Measurements from ENCODE around the gene CUL4A. TPM values are rescaled to one million over a fixed set of nuclear protein-coding genes. Genes with fewer than 3 reads are reported as not detected.
"Not testable (repeated sequence)": the region's sequence is repeated elsewhere in the genome, so short reads cannot be mapped to it uniquely, and the experiment has no call there.

CUL4A gene
- total RNA-seq, 1 experiment from 2014 or later, result 184 TPM

DNA sequence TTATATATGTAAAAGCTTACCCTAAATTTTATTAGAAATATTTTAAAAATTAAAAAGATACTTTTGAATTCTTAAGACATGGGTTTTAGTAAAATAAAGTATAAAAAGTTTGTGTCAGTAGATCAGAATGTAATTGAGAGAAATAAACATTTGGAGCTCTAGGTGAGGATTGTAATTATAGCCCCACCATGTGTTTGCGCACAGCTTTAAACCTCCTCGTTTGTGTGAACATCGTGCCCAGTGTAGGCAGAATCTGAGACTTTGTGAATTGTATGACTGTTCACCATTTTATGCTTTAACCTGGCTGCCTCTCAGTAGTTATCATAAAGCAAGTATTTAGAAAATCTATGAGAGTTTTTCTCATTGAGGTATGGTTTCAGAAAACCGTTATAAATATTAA, 29.1 kb downstream of the CUL4A start:
- no peak for DNase-seq (ENCODE audit: low spot score)

DNA sequence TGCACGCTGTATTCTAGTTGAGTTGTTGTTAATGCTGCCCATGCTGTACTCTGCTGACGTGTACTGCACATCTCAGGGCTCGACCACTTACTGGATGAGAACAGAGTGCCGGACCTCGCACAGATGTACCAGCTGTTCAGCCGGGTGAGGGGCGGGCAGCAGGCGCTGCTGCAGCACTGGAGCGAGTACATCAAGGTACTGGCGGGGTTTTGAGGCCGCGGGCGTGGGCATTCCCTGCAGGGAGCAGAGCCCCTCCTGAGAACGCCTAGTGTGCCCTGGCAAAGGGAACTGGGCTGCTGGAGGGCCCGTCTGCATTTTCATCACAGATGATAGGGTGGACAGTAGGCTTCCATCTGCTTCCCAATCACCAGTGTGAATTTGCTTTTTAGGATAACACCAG, 29.9 kb downstream of the CUL4A start:
- no peak for DNase-seq (ENCODE audit: low spot score)

DNA sequence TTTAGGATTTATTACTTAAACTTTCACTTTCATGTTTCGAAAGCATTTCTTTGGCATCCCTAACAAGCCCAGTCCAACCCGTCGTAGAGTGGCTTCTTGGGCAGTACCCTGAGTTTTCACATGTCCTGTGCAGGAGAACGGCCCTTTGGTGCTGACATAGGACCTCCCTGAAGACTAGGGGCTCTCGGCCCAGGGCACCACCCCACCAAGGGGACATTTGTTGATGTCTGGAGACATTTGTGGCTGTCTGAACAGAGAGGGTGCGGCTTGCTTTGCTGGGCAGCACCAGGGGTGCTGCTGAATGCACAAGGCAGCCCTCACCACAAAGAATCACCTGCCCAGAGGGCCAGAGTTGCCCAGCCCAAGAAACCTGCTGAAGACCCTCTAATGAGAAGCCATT, 30.6 kb downstream of the CUL4A start:
- DNase-seq (ENCODE audit: low spot score), result no peak

DNA sequence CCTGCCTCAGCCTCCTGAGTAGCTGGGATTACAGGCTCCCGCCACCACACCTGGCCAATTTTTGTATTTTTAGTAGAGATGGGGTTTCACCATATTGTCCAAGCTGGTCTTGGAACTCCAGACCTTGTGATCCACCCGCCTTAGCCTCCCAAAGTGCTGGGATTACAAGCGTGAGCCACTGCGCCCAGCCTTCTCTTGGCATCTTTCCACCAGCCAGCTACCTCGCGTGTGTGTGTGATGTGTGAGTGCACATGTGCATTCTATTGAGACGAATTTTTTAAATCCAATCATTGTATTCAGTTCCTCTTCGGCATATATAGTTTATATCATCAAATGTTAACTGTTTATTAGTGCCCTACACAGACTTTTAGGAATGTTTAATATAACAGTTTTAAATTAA, 32.2 kb downstream of the CUL4A start:
- DNase-seq (ENCODE audit: low spot score), result not testable (repeated sequence)

DNA sequence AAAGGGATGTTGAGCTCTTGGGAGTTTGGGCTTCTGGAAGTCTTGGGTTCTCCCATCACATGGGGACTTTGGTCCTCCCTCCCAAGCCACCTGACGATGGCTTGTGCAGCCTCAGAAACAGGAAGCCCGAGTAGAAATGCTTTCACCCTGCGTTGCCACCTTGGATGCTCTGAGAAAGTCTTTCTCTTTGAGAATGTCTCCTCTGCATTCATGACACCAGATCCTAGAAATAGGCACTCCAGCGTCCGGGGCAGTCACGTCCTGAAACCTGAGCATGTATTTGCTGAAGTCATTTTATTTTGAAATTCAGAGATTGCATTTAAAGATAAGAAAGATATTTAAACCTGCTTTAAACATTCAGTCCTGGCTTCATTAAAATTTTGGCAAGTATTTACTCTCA, 34.4 kb downstream of the CUL4A start:
- no peak for DNase-seq (ENCODE audit: low spot score)

DNA sequence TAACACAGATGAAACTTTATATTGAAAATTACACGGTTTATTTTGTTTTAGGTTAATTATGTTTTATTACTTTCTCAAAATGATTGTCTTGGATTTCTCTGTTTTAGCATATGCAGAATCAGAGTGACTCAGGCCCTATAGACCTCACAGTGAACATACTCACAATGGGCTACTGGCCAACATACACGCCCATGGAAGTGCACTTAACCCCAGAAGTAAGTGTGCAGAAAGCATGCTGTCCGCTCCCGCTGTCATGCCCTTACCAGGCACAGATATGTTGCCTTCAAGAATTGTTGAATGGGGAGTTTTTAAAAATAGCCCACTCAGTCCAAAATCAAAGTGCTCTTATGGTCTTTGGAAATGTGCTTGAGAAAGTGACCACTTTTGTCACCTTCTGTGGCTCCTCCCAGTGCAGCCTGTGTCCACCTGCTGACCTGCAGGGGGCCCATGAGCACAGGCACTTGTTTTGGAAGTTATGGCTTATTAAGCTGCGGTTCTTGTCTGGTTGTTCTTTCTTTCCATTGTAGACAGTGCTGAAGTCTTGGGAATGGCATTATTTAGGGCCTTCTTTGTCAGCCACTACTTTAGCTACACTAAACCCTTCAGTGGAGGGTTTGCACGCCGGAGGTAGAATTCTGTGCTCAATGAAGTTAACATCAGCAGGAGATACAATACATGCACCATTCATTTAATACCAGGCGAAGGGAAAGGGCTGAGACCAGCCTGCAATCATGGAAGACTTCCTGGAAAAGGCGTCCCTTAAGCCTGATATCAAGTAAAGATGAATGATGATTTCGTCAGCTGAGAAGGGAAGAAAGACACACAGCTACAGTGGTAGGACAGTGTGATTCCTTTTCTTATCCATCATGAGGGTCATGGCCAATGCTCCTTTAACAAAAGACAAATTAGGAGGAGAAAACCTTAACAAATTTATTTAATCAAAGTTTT, 36.7 kb downstream of the CUL4A start:
- peak; percentile 31 for DNase-seq (ENCODE audit: low spot score)

DNA sequence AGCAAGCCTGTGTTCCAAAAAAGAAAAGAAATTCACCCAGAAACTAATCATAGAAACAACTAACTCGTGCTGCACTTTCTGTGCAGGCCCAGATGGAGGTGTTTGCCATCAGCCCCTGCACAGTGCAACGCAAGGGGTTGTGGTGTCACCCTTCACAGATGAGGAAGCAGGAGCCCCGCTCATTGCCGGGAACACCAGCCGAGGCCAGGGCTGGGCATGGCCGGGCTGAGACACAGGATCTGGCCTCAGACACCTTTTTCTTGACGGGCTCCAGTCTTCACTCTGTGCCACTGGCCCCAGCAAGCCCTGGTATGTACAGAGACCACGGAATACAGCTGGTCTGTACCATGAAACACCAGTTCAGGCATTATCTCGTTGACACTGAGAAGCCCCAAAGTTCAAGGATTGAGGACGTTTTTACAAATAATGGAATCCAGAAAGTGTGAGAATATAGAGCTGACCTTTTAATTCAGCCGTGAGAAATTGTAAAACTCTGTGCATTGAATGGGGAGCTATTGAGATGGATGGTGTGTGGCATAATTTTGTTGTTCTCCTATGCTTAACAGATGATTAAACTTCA, 43.2 kb downstream of the CUL4A start:
- no peak for DNase-seq (ENCODE audit: low spot score)

DNA sequence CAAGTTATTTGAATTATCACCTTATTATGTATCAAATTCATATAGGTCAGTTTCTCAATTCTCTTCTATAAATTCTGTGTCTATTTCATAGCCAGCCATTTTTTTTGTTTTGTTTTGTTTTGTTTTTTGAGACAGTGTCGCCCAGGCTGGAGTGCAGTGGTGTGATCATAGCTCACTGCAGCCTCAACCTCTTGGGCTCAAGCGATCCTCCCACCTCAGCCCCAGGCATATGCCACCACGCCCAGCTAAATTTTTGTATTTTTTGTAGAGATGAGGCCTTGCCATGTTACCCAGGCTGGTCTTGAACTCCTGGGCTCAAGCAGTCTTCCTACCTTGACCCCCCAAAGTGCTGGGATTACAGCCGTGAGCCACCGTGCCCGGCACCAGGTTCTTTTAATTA, 48.5 kb downstream of the CUL4A start:
- not testable (repeated sequence) for DNase-seq (ENCODE audit: low spot score)

DNA sequence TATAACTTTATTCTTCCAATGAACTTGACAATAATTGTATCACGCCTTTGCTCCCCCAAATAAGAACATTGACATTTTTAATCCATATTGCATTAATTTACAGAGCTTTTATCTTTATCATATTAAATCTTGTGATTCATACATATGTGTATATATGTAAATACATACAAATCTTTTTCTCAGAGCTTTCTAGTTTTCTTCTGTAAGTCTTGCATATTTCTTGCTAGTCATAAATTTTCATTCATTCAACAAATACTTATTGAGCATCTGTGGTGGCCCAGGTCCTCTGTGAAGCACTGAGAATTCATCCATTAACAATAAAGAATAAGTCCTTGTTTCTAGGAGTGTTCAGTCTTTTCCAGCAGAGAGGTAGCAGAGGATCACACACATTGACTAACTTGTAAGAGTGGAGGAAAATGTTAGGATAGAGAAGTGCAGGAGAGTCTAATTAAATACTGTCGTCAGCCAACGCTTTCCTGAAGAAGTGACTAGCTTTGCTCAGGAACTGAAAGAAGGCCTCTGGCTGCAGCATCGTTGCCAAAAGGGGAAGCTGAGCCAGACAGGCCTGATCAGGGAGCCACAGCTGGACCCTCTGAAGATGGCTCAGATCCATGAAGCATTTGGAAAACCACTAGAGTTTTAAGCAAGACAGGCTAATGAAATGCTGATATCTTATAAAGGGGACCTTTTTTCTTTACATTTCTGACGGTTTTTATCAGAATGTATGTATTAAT, 49.1 kb downstream of the CUL4A start:
- DNase-seq (ENCODE audit: low spot score), result no peak

DNA sequence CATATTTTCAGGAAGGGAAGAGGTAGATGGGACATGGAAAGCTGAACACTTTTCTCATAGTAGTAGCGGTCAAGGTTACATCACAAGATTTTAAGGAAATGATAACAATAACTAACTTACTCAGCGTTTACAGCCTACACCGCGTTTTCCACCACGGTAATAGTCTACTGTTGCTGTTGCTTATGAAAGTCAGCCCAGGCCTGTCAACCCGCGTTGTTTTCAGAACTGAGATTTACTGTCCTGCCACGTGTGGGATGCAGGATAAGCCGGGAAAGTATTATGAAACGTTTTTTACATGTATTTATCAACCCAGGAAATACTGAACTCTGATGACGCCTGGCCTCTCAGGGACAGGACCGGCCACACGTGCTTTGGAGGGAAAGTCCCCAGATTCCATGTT, 51.6 kb downstream of the CUL4A start:
- no peak for DNase-seq (ENCODE audit: low spot score)

DNA sequence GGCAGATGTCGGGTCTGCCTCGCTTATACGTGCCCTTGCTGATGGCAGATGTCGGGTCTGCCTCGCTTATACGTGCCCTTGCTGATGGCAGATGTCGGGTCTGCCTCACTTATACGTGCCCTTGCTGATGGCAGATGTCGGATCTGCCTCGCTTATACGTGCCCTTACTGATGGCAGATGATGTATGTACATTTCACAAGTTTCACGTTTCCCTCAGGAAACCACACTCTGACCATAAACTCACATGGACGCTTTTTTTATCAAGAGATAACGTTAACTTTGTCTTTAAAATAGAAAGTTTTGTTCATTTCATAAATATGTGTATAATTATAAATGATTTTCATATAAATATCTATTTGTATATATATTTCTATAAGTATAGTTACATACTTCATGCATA, 53.6 kb downstream of the CUL4A start:
- DNase-seq (ENCODE audit: low spot score), result not testable (repeated sequence)

DNA sequence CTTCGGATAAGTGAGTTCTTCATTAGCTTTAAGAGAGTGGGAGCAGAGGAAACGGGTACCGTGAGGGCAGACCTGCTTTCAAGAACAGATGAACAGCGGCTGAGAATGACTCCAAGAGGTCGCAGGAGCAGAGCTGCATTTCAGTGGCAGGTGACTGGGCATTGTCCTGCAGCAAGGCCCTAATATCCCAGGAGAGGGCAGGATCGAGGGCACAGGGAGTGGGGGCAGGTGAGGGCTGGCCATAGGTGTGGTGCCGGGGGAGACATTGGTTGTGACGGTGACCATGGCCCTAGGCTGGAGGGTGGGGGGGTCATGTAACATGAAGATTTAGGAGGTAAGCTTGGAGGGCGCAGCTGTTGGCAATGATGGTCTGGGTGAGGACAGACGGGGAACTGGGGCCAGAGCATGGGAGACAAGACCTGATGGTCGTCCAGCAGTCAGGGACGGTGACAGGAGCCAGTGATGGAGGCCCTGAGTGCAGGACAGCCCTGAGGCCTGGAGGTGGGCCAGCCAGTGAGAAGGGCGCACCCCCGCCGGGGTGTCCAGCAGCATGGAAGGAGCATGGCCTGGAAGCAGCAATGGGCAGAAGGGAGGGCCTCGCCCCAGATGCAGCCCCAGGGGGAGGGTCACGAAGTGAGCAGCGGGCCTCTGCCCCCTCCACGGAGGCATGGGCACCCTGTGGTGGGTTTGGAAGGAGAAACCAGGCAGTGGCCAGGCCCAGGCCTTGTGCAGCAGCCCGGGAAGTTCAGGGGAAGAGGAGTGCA, 58.4 kb downstream of the CUL4A start:
- DNase-seq (ENCODE audit: low spot score), result no peak

DNA sequence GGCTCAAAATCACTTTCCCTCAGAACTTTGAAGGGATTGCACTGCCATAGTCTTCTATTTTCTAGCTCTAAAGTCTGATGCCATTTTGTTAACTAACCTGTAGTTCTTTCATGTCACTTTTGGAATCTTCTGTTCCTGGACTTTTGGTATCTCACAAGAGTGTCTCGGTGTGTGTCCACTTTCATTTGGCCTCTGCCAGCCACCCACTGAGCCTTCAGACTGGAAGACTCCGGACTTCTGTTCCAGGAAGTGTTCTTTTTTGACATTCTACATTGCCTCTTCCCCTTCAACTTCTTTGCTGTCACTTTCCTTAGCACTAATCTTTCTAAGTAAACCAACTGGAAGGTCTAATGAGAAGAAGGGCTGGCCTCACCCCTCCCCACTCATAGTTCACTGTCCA, 62.6 kb downstream of the CUL4A start:
- DNase-seq (ENCODE audit: low spot score), result no peak

DNA sequence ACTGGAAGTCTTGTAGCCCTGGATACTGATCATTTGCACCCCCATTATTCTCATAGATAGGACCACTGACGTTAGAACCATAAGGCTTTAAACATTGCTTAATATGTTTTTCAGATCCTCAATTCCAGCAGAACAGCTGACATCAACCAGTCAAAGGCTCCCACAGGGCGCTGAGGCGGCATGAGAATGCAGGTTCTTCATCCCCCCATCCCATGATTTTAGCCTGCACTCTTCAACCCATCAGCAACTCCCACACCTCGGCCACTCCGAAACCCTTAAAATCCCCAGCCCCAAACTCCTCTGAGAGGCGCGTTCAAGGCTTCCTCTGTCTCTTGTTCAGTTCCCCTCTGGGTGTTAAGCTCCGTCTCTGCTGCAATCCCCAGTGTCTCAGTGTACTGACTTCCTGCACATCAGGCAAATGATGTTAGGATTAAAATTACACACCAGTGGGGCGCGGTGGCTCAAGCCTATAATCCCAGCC, 63.3 kb downstream of the CUL4A start:
- no peak for DNase-seq (ENCODE audit: low spot score)

DNA sequence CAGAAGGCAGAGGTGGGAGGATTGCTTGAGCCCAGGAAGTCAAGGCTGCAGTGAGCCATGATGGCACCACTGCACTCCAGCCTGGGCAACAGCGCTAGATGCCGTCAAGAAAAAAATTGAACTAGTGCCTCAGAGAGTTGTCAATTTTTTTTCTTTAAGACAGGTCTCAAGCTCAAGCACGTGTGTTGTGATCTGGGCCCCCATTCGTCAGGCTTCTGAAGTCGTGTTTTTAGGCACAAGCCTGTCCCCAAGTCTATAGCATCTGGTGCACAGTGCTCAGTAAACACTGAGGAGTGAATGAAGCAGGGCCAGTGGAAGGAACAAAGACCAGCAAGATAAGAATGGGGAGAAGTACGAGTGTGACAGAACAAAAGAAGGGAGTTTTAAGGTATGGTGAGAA, 63.9 kb downstream of the CUL4A start:
- no peak for DNase-seq (ENCODE audit: low spot score)

DNA sequence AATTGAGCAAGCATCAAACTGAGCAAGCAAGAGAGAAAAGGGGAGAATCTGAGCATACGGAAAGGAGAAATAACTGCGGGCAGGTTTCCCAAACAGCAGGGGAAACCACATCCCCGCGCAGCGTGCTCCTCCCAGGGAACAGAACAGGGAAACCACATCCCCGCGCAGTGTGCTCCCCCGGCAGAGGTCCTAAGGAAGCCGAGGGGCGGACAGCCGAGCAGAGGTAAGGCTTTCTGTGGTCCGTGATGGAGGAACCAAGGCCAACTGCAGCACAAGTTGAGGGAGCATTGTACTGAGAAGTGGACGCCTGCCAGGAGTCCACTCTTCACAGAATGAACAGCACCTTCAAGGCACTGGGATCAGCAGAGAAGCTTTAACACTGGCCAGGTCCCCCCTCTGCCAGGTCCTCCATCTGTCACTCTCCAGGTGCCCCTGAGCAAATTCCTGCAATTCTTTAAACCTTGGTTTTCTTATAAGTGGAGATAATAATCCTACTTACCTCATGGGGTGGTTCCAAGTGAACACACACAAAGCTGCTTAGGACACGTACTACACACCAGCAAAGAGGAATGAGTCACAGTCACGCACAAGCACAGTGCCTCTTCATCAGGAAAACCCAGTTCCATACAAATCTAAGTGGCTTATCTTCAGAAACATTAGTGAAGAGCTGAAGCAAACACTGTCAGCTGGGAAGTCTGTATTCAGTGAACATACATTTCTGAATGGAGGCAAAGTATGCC, 64.6 kb downstream of the CUL4A start:
- DNase-seq (ENCODE audit: low spot score), result no peak

DNA sequence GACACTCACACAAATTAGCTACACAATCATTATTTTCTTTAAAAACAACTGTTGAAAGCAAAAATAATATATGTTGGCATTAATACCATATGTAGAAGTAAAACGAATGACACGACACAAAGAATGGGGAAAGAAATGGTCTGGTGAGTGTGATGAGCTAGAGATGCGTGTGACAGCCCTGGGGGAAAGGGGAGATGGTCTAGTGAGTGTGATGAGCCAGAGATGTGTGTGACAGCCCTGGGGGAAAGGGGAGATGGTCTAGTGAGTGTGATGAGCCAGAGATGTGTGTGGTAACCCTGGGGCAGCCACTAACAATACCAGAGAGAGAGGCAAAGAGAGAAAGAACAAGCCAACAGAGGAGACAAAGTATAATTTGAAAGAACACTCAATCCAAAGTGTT, 65.3 kb downstream of the CUL4A start:
- DNase-seq (ENCODE audit: low spot score), result no peak

DNA sequence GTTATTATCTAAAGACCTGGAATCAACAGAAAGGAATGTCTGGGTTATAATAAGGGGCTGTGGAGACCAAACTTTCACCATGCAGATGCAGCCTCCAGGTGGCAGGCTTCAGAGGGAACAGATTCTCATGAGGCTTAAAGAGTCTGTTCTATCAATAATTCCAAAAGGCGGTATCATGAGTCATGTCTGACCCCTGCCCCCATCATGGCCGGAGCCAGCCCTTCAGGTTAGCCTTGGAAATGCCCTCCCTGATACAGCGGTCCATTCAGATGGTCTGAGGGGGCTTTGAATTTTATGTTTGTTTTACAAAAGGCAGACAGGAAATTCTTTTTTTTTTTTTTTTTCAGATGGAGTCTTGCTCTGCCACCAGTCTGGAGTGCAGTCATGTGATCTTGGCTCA, 66.0 kb downstream of the CUL4A start:
- peak; percentile 87 for DNase-seq (ENCODE audit: low spot score)

DNA sequence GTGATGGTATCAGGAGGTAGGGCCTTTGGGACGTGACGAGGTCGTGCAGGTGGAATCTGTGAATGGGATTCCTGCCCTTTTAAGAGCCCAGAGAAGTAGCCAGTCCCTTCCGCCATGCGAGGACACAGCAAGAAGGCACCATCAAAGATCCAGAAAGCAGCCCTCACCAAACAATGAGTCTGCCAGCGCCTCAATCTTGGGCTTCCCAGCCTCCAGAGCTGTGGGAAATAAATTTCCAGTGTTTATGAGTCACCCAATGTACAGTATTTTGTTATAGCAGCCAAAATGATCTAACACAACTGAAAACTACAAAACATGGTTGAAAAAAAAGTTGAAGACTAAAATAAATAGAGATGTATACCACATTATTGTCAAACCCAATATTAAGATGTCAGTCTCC, 70.7 kb downstream of the CUL4A start:
- DNase-seq (ENCODE audit: low spot score), result no peak

DNA sequence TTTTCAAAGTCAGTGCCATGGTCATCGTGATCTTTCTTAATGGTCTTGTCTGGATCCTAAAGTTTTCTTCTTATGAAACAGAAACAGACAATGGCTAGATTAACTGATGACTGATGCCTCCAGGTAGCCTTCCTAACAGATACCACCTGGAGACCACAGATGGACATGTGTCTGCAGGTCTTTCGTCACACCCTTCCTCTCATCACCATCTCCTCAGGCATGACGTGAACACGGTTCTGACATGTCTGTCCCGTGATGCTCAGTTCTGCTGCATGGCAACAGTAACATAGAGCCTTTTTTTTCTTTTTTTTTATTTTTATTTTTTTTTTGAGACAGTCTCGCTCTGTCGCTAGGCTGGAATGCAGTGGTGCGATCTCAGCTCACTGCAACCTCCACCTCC, 74.5 kb downstream of the CUL4A start:
- no peak for DNase-seq (ENCODE audit: low spot score)

DNA sequence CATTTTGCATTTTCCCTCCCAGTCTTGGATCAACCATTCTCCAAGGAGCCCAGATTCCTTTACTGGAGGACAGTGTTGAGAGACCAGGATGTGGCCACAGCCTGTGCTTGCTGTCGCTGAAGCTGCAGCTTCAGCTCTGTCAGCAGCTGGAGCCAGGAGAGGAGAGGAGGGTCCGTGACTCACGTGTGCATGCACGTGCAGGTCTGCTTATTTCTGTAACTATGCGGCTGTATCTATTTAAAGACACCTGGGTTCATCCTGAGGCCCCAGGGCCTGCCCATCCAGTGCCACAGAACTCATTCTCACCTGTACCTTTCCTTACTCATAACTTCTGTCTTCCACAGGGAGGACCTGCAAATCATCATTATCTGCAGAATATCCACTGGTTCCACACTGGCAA, 79.5 kb downstream of the CUL4A start:
- DNase-seq (ENCODE audit: low spot score), result no peak

All from HT-29 (cell line).